ENCODE measurements around the gene SIGMAR1. TPM values are rescaled to one million over a fixed set of nuclear protein-coding genes. Genes with fewer than 3 reads are reported as not detected.

Gene SIGMAR1
- total RNA-seq, 1 donor from 2014 or later, result 43.6 TPM

DNA sequence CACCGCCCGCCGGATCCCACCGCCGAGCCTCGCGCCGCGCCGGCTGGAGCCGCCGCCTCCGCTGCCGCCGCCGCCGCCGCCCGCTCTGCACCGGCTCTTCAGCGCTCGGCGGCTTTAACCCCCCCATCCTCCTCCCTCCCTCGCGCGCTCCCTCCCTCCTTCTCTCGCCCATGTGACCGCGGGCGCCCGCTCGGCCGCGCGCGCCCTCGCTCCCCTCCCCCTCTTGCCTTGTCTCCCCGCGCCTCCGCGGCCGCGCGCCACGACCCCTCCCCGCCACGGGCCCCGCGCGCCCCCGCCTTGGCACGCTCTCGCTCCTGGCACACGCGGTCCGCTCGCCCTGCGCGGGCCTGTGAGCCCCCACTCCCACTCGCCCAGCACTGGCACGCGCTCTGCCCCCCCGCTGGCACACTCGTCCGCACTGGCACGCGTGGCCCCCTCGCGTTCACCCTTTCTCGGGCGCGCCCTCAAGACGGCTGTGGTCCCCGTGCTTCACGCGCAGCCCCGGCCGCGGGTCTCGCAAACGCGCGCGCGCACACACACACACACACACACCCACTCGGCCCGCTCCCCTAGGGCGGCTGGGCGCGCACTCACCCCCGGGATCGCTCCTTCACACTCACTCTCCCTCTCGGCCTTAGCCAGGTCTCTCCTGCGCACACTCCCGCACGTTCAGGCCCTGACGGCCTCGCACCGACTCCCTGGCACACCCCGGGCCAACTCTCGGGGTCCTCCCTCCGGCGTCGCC is 47.8 kb downstream of the SIGMAR1 start, which contains the start of gene CNTFR:
CNTFR (minus strand) TSS at position 89 of the 745 bp plus-strand sequence. CDS start 20,743 bp downstream, outside the sequence.
- peak; percentile 42 for ATAC-seq
- intact Hi-C loops (cut with DNase I), result loop anchor here (5.0 kb wide), 3 partner anchors 43 to 183 kb away; no protein-coding TSS in a partner anchor
- peak; percentile 81 for DNase-seq (ENCODE audit: low spot score)

DNA sequence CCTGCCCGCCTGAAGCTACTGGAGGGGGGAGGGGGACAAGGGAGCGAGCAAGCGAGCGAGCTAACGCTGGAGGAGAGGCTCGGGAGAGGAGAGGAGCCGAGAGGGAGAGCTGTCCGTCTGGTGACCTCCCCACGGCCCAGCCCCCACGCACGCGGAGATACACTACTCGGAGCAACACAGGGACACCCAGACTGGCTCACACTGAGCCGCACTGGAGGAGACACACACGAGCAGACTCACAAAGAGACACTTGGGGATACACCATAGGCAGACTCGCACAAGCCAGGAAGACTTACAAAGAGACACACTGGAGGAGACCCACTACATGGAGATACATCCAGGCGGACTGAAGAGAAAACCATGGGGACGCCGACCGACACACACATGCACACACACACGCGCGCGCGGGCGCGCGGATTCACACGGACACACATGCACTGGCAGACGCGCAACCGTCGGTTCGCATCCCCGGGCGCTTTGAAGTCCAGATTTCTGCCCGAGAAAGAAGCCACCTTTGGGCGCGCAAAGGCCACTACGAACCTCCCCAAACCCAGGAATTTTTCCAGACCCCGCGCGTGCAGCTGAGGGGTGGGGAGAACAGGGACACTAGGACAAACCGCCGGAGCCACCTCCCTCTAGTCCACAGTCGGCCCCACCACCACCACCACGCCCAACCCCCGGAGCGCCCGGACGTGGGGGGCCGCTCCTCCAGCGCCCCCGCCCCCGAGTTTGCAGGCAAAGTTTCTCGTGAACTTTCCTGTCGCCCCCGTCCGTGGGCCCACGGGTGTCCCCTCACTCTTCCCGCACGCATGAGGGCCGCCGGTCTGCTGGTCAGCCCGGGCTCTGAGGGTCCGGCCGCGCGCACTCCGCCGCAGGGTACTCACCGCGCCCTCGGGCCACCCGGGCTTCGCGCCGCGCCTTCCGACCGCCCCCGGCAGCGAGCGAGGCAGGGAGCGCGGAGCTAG is 48.6 kb downstream of the SIGMAR1 start:
- ATAC-seq, result no peak
- intact Hi-C loops (cut with DNase I), result loop anchor here (5.0 kb wide), 1 partner anchor 182 kb away; no protein-coding TSS in a partner anchor
- DNase-seq (ENCODE audit: low spot score), result no peak

DNA sequence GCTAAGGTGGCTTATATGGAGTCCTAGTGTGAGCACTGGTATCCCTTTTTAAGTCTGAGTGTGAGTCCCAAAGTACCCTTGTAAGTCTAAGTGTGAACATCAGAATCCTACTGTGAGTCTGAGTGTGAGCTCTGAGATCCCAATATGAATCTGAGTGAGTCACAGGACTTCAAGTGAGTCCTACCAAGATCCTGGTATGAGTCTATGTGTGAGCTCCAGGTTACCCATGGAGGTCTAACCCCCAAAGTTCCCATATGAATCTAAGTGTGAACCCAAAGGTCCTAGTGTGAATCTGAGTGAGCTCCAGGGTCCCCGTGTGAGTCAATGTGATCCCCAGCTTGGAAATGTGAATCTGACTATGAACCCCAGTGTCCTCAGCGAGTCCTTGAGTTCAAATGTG is 50.3 kb downstream of the SIGMAR1 start:
- DNase-seq (ENCODE audit: low spot score) (no peak), ATAC-seq (no peak)
- intact Hi-C loops (cut with DNase I), result loop anchor here (5.0 kb wide), 1 partner anchor 180 kb away; no protein-coding TSS in a partner anchor

DNA sequence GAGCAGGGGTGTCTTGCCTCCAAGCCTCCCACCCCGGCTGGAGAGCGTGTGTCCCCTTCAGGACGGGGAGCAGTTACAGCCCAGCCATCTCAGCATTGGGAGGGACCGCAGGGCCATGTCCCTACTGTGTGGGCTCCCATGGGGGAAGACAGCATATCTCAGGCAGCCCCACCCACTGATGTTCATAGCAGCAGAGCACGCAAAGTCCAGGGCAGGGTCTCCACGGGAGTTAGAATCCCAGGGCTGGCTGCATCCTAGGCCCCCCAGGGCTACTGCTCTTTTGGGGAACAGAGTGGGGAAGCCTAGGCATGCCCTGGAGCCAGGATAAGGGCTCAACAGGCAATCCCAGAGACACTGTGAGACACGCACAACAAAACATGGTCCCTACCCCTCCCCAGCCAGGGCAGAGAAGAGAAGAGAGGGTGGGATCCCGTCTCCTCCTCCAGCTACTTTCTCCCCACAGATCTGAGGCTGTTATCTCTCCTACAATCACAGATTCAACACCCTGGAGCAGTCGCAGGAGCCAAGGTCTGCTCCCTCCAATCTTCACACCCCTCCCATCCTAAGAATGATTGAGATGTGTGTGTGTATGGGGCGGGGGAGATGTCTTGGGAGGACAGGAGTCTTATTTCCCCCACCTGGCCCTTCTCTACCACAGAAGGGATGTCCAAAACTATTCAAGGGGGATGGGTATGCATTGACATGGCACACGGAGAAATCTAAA is 51.5 kb downstream of the SIGMAR1 start:
- no peak for ATAC-seq
- intact Hi-C loops (cut with DNase I), result loop anchor here (5.0 kb wide), 1 partner anchor 179 kb away; no protein-coding TSS in a partner anchor
- no peak for DNase-seq (ENCODE audit: low spot score)

DNA sequence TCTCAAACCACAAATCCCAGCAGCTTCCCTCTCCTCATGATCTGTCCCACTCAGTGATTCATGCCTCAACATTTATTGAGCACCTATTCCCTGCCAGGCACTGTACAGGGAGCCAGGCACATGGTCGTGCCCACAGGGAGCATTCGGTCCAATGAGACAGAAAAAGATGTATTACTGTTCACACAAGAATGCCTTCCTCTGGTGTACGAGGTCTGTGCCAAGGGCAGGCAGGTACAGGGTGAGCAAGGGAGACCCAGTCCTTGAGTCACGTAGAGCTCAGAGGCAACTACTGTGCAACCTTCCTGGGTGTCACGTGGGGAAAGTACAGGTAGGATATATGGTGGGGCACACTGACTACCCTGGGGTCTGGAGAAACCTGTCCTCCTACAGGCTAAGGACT is 52.6 kb downstream of the SIGMAR1 start:
- ATAC-seq, result no peak
- intact Hi-C loops (cut with DNase I), result loop anchor here (5.0 kb wide), 1 partner anchor 178 kb away; no protein-coding TSS in a partner anchor
- no peak for DNase-seq (ENCODE audit: low spot score)

Other genes starting within 250 kb of the SIGMAR1 start
- gene FAM219A, start 179.2 kb downstream of the SIGMAR1 start, total RNA-seq, result 29.8 TPM
- 0.58 TPM for gene DNAI1, start 179.0 kb downstream of the SIGMAR1 start, total RNA-seq
- 23.5 TPM for gene ENHO, start 114.8 kb downstream of the SIGMAR1 start, total RNA-seq
- gene CNTFR, start 48.1 kb downstream of the SIGMAR1 start, total RNA-seq, result 23.2 TPM
- 17.0 TPM for gene RPP25L, start 25.7 kb downstream of the SIGMAR1 start, total RNA-seq
- gene DCTN3, start 17.3 kb downstream of the SIGMAR1 start, total RNA-seq, result 67.6 TPM
- gene ARID3C, start 8.7 kb downstream of the SIGMAR1 start, total RNA-seq, result 1.2 TPM
- gene GALT, start 8.9 kb upstream of the SIGMAR1 start, total RNA-seq, result 48.9 TPM
- 31.3 TPM for gene IL11RA, start 14.4 kb upstream of the SIGMAR1 start, total RNA-seq
- gene CCL27, start 24.9 kb upstream of the SIGMAR1 start, total RNA-seq, result not detected
- gene CCL19, start 53.5 kb upstream of the SIGMAR1 start, total RNA-seq, result 1.3 TPM
- gene CCL21, start 72.3 kb upstream of the SIGMAR1 start, total RNA-seq, result not detected